Measurements from ENCODE around the gene SAFB2.

- TF ChIP-seq CTCF (conservative IDR thresholded peaks at IDR 0.05 in 1 of 2, IDR thresholded peaks at IDR 0.05 in 1 of 2; ENCODE audit: extremely low read depth in 1 of 2, insufficient read depth in 1 of 2, low read depth in 1 of 2, low read length in 2 of 2), result no peak
- TF ChIP-seq EZH2 (IDR thresholded peaks at IDR 0.05; ENCODE audit: borderline replicate concordance, low read length), result no peak
Measured at GRCh38 chr19:5595745-5596144, 26.8 kb downstream of the SAFB2 start.

Data from mammary epithelial cell (primary cell).